ENCODE results near the gene ZBED6.

The ZBED6 gene

GRCh38 chr1:203778146-203778545, 17.3 kb upstream of the ZBED6 start:
- Histone ChIP-seq H3K27ac (replicated peaks) (no peak overlapping the region), H3K4me3 (replicated peaks; ENCODE audit: insufficient read depth, low read length) (no peak overlapping the region), H3K27me3 (ENCODE audit: insufficient read depth, poor library complexity, severe bottlenecking) (no peaks in the 10 kb centered on the region)
- TF ChIP-seq REST (IDR thresholded peaks at IDR 0.05; ENCODE audit: insufficient replicate concordance, low read depth) (no peak), CTCF (IDR thresholded peaks at IDR 0.05; ENCODE audit: insufficient read depth, low read length) (no peak), POLR2AphosphoS5 (IDR thresholded peaks at IDR 0.05; ENCODE audit: low read depth) (no peak)
- DNase-seq (ENCODE audit: low read depth in 1 of 2, low spot score in 1 of 2), result no peak

- DNase-seq (ENCODE audit: low read depth in 1 of 2, low spot score in 1 of 2), result no peak
- TF ChIP-seq CTCF (IDR thresholded peaks at IDR 0.05; ENCODE audit: insufficient read depth, low read length), result no peak
- TF ChIP-seq REST (IDR thresholded peaks at IDR 0.05; ENCODE audit: insufficient replicate concordance, low read depth), result no peak
- TF ChIP-seq POLR2AphosphoS5 (IDR thresholded peaks at IDR 0.05; ENCODE audit: low read depth), result no peak
- TF ChIP-seq SPI1 (IDR thresholded peaks at IDR 0.05; ENCODE audit: borderline replicate concordance, low read depth), result no peak
- no peak for TF ChIP-seq GABPA (IDR thresholded peaks at IDR 0.05; ENCODE audit: low read depth)
- Histone ChIP-seq H3K27ac (replicated peaks) (no peak overlapping the region), H3K27me3 (ENCODE audit: insufficient read depth, poor library complexity, severe bottlenecking) (no peaks in the 10 kb centered on the region), H3K4me3 (replicated peaks; ENCODE audit: insufficient read depth, low read length) (no peak overlapping the region)
Observed at GRCh38 chr1:203778789-203779188, 16.6 kb upstream of the ZBED6 start.

- Histone ChIP-seq H3K4me3 (replicated peaks; ENCODE audit: insufficient read depth, low read length) (no peak overlapping the region), H3K27me3 (ENCODE audit: insufficient read depth, poor library complexity, severe bottlenecking) (no peaks in the 10 kb centered on the region), H3K27ac (replicated peaks) (no peak overlapping the region)
- DNase-seq (ENCODE audit: low read depth in 1 of 2, low spot score in 1 of 2), result no peak
- no peak for TF ChIP-seq REST (IDR thresholded peaks at IDR 0.05; ENCODE audit: insufficient replicate concordance, low read depth)
- TF ChIP-seq SPI1 (IDR thresholded peaks at IDR 0.05; ENCODE audit: borderline replicate concordance, low read depth), result no peak
- no peak for TF ChIP-seq GABPA (IDR thresholded peaks at IDR 0.05; ENCODE audit: low read depth)
- TF ChIP-seq POLR2AphosphoS5 (IDR thresholded peaks at IDR 0.05; ENCODE audit: low read depth), result no peak
- TF ChIP-seq CTCF (IDR thresholded peaks at IDR 0.05; ENCODE audit: insufficient read depth, low read length), result no peak
Observed at GRCh38 chr1:203781962-203782361, 13.5 kb upstream of the ZBED6 start.

Measured in HL-60 (cell line).